Fibroblast of the aortic adventitia (primary cell): ENCODE results near the gene MEOX1. TPM values are rescaled to one million over a fixed set of nuclear protein-coding genes. Genes with fewer than 3 reads are reported as not detected.

Experiments used
- DNase-seq: peaks from one replicate; pipeline ENCODE4 v3.0.0-alpha.2; 2010; ENCODE audit warnings: low read depth
- H3K4me3 ChIP-seq: 2 replicates; pipeline ENCODE4 v1.5.1; 2011; ENCODE audit warnings: low read depth, mild to moderate bottlenecking, control low read depth, low read length, moderate library complexity
- total RNA-seq: library from RNA; depleted of rRNA; stranded (reverse); fragments of >200 nt; gene quantifications from 2 replicates; pipeline ENCODE4 v1.2.3, GENCODE V29; 2012; ENCODE audit warnings: low replicate concordance
- TF ChIP-seq, protein P1 (sequence below): IDR thresholded peaks from 2 replicates; pipeline ENCODE4 v1.5.1; 2011; ENCODE audit warnings: mild to moderate bottlenecking, low read length, control low read depth, inconsistent platforms; ENCODE audit not compliant: insufficient read depth

The MEOX1 gene
- total RNA-seq, 1 donor = not detected

DNA sequence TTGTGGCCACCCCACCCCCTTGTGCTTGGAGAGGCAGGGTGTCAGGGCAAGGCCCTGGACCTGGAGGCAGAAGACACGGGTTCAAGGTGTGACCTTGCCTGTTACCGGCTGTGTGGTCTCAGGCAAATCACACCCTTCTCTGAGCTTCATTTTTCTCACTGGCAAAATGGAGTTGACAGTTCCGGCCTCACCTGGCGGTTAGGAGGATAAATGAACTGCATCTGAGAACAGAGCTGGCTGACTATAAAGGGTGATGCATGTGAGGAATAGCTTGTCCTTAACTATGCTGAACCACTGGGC lies 4.2 kb upstream of the MEOX1 start:
- no peak overlapping the region for H3K4me3 ChIP-seq
- TF ChIP-seq, protein P1, sequence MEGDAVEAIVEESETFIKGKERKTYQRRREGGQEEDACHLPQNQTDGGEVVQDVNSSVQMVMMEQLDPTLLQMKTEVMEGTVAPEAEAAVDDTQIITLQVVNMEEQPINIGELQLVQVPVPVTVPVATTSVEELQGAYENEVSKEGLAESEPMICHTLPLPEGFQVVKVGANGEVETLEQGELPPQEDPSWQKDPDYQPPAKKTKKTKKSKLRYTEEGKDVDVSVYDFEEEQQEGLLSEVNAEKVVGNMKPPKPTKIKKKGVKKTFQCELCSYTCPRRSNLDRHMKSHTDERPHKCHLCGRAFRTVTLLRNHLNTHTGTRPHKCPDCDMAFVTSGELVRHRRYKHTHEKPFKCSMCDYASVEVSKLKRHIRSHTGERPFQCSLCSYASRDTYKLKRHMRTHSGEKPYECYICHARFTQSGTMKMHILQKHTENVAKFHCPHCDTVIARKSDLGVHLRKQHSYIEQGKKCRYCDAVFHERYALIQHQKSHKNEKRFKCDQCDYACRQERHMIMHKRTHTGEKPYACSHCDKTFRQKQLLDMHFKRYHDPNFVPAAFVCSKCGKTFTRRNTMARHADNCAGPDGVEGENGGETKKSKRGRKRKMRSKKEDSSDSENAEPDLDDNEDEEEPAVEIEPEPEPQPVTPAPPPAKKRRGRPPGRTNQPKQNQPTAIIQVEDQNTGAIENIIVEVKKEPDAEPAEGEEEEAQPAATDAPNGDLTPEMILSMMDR = no peak
- no peak for DNase-seq

DNA sequence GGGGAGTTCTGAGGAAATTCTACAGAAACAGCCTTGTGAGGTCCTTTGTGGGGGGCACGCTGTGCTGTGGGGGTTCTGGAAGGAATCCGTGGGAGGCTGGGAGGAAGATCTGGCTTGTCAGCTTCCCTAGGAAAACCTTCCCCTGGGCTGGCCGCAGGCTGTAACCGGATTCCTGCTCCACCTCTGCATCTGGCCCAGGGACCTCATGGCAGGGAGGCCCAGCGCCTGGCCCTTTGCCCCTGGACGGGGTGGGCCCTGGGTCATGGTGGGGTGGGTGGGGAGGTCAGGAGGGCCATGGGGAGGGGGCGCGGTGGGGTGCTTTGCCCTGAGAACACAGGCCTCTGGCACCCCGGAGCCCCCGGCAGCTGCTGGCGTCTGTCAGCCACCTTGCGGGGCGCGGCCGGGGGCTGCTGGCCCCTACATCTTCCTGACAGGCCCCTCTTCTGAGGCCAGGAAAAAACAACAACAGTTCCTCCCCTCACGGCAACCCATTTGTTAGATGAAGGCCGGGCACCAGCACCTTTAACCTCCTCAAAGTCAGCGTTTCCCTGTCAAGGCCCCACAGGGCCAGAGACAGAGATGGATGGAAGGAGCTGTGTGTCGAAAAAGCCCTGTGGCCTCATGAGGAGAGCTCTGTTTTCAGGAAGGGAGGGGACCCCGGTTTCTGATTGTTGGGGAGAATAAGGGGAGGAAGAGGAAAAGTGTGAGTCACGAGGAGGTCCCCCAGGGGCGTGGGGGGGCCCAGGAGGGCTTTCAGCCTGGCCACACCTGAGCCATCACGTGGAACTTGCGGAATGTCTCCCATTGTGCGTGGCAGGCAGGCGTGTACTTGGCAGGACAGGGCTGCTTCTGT lies 3.6 kb upstream of the MEOX1 start:
- TF ChIP-seq, protein P1 = no peak
- DNase-seq = no peak
- H3K4me3 ChIP-seq = no peak overlapping the region

DNA sequence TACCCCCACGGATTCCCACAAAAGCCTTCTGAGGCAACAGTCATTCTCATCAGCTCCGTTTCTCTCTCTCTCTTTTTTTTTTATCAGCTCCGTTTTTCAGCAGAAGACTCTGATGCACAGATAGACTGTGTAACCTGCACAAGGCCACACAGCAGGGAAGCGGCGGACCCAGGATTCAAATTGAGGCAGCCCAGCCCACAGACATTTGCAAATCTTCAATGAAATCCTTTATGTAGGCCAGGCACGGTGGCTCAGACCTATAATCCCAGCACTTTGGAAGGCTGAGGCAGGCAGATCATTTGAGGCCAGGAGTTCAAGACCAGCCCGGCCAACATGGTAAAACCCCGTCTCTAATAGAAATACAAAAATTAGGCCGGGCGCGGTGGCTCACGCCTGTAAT lies 2.4 kb upstream of the MEOX1 start:
- TF ChIP-seq, protein P1 = no peak
- H3K4me3 ChIP-seq = no peak overlapping the region
- no peak for DNase-seq

- no peak overlapping the region for H3K4me3 ChIP-seq
- TF ChIP-seq, protein P1 = no peak
- no peak for DNase-seq
These were observed 1.7 kb upstream of the MEOX1 start for GRCh38 chr17:43663383-43663782.

DNA sequence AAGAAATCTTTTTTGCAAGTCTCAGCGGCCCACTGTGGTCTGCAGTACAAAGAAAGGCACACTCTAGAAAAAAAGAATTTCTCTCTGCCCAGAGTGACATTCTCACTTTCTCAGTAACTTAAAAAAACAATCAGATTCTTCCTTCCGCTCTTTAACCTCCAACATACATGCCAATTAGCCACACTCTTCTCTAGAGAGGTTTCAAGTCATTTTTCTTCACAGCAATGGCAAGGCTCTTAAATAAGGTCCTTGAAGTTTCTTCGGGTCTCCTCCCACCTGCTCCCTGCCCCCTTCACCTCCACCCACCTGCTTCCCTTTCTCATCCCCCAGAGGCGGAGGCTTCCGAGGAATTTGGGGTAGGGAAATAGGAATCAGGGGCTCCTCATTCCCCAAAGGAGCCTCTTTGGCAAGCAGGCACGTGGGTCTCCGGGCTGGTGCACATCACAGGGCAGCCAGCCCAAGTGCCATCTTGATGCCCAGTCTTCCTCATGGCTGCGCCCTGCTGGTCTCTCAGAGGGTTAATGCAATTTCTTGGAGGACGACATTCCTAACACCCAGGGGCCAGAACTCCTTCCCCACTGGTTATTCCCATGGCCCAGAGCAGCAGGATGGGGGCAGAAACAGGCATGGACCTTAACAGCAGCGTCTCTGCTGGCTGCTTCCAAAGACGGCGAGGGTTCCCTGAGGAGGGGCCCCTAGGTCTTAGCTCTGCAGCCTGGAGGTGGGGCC lies 855 bp upstream of the MEOX1 start:
- TF ChIP-seq, protein P1 = no peak

DNA sequence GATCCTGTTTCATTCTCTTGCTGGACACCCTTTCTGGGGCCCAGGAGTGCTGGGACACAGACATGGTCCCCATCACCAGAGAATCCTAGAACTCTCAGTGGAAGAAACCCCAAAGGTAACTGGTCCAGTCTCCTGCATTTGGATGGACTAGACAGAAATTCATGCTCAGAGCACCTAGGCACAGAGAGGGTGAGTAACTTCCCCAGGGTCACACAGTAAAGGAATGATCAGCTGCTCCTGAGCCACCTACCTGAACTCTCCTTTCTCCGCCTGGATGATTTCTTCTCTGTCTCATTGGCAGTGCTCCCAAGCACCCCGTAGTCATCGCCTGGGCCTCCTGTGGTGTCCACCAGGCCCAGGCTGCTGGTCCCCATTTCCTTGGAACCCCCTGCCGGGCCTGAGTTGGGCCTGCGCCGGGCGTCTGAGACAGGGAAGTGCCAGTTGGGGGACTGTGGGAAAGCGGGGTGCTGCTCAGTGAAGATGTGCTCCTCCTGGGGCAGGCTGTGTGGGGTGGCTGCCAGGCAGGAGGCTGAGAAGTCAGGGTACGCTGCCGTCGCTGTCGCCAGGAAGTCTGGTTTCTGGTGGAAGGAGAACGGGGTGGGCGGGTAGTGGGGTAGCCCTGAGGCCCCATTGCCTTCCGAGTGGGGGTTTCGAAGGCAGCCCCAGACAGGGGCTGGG lies 767 bp downstream of the MEOX1 start:
- no peak overlapping the region for H3K4me3 ChIP-seq
- no peak for DNase-seq
- TF ChIP-seq, protein P1 = no peak

More for the DNA sequence above, 855 bp upstream of the MEOX1 start:
- DNase-seq = no peak
- no peak overlapping the region for H3K4me3 ChIP-seq
